Spleen (tissue), 11 donors: ENCODE data around the gene LAMC1. TPM values are rescaled to one million over a fixed set of nuclear protein-coding genes. Genes with fewer than 3 reads are reported as not detected.

ENCODE experiments used
- DNase-seq: peaks from one replicate; pipeline ENCODE4 v3.0.0-alpha.2; 2020
- H3K27ac ChIP-seq, 8 donors: fragments of 200-600 bp; sonication (generic) in 7 of 8; 1 replicate in 4 of 8; 2 replicates in 4 of 8; pipeline versions ENCODE4 v1.5.0 to v1.8.0; 2016 to 2021; ENCODE audit warnings: inconsistent platforms in 4 of 8, mild to moderate bottlenecking in 4 of 8, moderate library complexity in 1 of 8
- H3K27me3 ChIP-seq, 7 donors: fragments of 200-600 bp; sonication (generic) in 6 of 7; replicated peaks in 1 of 7; 1 replicate in 4 of 7; 2 replicates in 3 of 7; pipeline versions ENCODE4 v1.5.0 to v1.8.0; 2016 to 2021; ENCODE audit warnings: inconsistent platforms in 3 of 7, mild to moderate bottlenecking in 1 of 7
- H3K36me3 ChIP-seq, 6 donors: fragments of 200-600 bp; sonication (generic) in 5 of 6; 1 replicate in 4 of 6; 2 replicates in 2 of 6; pipeline versions ENCODE4 v1.5.0 to v1.8.0; 2016 to 2021; ENCODE audit warnings: inconsistent platforms in 2 of 6
- H3K4me1 ChIP-seq, 6 donors: fragments of 200-600 bp; sonication (generic) in 5 of 6; 1 replicate in 3 of 6; 2 replicates in 3 of 6; pipeline versions ENCODE4 v1.5.0 to v1.8.0; 2016 to 2021; ENCODE audit warnings: inconsistent platforms in 3 of 6
- H3K4me3 ChIP-seq, 8 donors: fragments of 200-600 bp; sonication (generic) in 7 of 8; 1 replicate in 4 of 8; 2 replicates in 4 of 8; pipeline versions ENCODE4 v1.5.0 to v1.8.0; 2016 to 2021; ENCODE audit warnings: inconsistent platforms in 4 of 8, mild to moderate bottlenecking in 4 of 8, moderate library complexity in 2 of 8
- H3K9me3 ChIP-seq, 8 donors: fragments of 200-600 bp; sonication (generic) in 7 of 8; 1 replicate in 4 of 8; 2 replicates in 4 of 8; pipeline versions ENCODE4 v1.5.0 to v1.8.0; 2016 to 2021; ENCODE audit warnings: inconsistent platforms in 4 of 8
- POLR2A ChIP-seq, 3 donors: fragments of 450-650 bp; IDR thresholded peaks; one replicate each; pipeline ENCODE4 v1.5.1; 2017; ENCODE audit warnings: antibody characterized with exemption in 3 of 3, mild to moderate bottlenecking in 1 of 3
- POLR2AphosphoS5 ChIP-seq, 3 donors: sonication (generic); formaldehyde crosslinking; IDR thresholded peaks; one replicate each; pipeline ENCODE4 v1.5.1; 2017; ENCODE audit warnings: antibody characterized with exemption in 3 of 3
- WGBS, 5 donors: extraction: QIAGEN DNeasy Blood & Tissue Kit in 3 of 5; methylation state at CpG; one replicate each; pipeline versions ENCODE4 v1.1.5 to v1.1.7; 2013 to 2018; 5-methylcytosine and 5-hydroxymethylcytosine counted together
- intact Hi-C: fragments of 100-400 bp; cut with DNase I; formaldehyde crosslinking; loops from one replicate; pipeline ENCODE4 v1.15.0; 2023; ENCODE audit warnings: low total_unique reads
- polyA plus RNA-seq, 3 donors: library from polyadenylated mRNA; stranded (reverse); fragments of 200-250 nt; gene quantifications; one replicate each; pipeline ENCODE4 v1.2.1, GENCODE V29; 2013
- total RNA-seq, 7 donors: library from RNA; depleted of rRNA in 3 of 7; stranded (reverse); fragments of >200 nt in 3 of 7; fragmentation: NEBNext Ultra II Directional in 4 of 7; extraction: Animal tissue kit (Norgen Biotek cat#: 25700) in 4 of 7; gene quantifications; one replicate each; pipeline versions ENCODE4 v1.1.0 to v1.2.1, GENCODE V29; 2016 to 2021
- TF ChIP-seq, protein P1 (sequence below), 11 experiments: fragments of 200-600 bp in 7 of 11; fragments of 450-650 bp in 4 of 11; sonication (generic) in 4 of 11; IDR thresholded peaks in 8 of 11; conservative IDR thresholded peaks in 3 of 11; 1 replicate in 7 of 11; 2 replicates in 4 of 11; pipeline versions ENCODE4 v1.4.0 to v1.8.0; 2016 to 2021; ENCODE audit warnings: antibody characterized with exemption in 11 of 11, inconsistent platforms in 4 of 11, mild to moderate bottlenecking in 1 of 11
- donor health status: healthy with polysubstance abuse.
- donor health status: DM: no; HTN: no; CAD: no; lungs with moderate emphysema.
- donor health status: DM: no; HTN: no; CAD: no.
- donor health status: Bipolar disorder and iron deficiency.
- donor health status: healthy.
- donor health status: DM: no; HTN: no; CAD: no.
- donor health status: DM: yes; HTN: yes; CAD: no.

Gene LAMC1
- total and polyA plus RNA-seq, 10 donors, result 2.7 to 38.5 (median 30.5) TPM

- TF ChIP-seq POLR2AphosphoS5 (IDR thresholded peaks at IDR 0.05), result no peak
- no peak for DNase-seq
- Histone ChIP-seq H3K27ac (no peak overlapping the region), H3K4me3 (no peak overlapping the region), H3K9me3 (no peaks in the 10 kb centered on the region), H3K27me3 (peaks cover 0 to 19% (median 0%) of the 10 kb centered on the region in 7 donors), H3K36me3 (no peaks in the 10 kb centered on the region), H3K4me1 (peaks cover 4 to 22% (median 11%) of the 10 kb centered on the region in 6 donors)
- WGBS, 5 donors, result 76 to 86% (median 81%) methylated on average over 4 of the region's 4 CpGs
- intact Hi-C loops, result no loop called here
Measured at GRCh38 chr1:183038333-183038866, 15.2 kb downstream of the LAMC1 start.

DNA sequence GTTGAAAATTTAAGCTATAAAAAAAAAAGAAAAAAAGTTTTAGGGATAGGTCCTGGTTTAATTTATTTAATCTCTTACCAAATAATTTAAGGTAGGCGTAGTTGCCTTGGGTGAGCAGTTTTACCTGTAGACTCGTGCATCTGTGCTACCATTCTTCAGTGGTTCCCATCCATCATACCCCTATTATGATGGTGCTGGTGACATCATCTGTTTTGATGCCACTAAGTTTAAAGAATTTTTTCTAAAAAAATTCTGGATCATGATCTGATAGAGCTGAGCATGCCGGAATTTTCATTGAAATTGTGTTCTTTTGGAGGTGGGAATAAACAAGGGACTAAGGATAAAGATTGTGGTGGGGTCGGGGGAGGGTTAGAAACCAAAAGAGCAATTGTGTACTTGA, 15.7 kb downstream of the LAMC1 start:
- Histone ChIP-seq H3K9me3 (no peaks in the 10 kb centered on the region), H3K4me1 (peaks cover 4 to 25% (median 11%) of the 10 kb centered on the region in 6 donors), H3K36me3 (no peaks in the 10 kb centered on the region), H3K27me3 (peaks cover 0 to 19% (median 0%) of the 10 kb centered on the region in 7 donors), H3K27ac (no peak overlapping the region), H3K4me3 (no peak overlapping the region)
- 88 to 96% (median 93%) methylated on average over 4 of the region's 4 CpGs for WGBS, 5 donors
- no peak for DNase-seq
- TF ChIP-seq, protein P1, sequence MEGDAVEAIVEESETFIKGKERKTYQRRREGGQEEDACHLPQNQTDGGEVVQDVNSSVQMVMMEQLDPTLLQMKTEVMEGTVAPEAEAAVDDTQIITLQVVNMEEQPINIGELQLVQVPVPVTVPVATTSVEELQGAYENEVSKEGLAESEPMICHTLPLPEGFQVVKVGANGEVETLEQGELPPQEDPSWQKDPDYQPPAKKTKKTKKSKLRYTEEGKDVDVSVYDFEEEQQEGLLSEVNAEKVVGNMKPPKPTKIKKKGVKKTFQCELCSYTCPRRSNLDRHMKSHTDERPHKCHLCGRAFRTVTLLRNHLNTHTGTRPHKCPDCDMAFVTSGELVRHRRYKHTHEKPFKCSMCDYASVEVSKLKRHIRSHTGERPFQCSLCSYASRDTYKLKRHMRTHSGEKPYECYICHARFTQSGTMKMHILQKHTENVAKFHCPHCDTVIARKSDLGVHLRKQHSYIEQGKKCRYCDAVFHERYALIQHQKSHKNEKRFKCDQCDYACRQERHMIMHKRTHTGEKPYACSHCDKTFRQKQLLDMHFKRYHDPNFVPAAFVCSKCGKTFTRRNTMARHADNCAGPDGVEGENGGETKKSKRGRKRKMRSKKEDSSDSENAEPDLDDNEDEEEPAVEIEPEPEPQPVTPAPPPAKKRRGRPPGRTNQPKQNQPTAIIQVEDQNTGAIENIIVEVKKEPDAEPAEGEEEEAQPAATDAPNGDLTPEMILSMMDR (IDR thresholded peaks at IDR 0.05 in 8 of 11, conservative IDR thresholded peaks at IDR 0.05 in 3 of 11), result no peak
- TF ChIP-seq POLR2A (IDR thresholded peaks at IDR 0.05) (no peak), POLR2AphosphoS5 (IDR thresholded peaks at IDR 0.05) (no peak)
- intact Hi-C loops, result no loop called here

DNA sequence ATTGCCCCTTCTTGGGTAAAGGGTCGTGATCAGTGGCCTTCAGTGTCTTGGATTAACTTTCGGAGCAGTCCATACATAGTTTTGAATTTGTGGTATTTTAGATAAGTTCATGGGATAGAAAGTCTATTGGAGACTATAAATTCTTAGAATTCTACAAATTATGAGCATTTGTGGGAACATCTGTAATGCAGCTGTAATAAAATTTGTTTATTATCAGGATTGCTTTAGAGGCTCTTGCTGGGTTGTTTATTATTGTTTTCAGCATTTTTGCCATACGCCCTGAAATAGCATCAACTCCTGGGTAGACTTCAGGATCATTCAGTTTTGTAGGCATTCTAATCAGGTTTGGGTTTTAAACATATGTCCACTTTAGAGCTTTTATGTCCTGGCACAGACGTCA, 16.1 kb downstream of the LAMC1 start:
- no peak overlapping the region for H3K4me3 ChIP-seq
- intact Hi-C loops, result no loop called here
- H3K4me1 ChIP-seq, result peaks cover 4 to 27% (median 11%) of the 10 kb centered on the region in 6 donors
- H3K27me3 ChIP-seq, result peaks cover 0 to 19% (median 0%) of the 10 kb centered on the region in 7 donors
- no peaks in the 10 kb centered on the region for H3K9me3 ChIP-seq
- TF ChIP-seq POLR2AphosphoS5 (IDR thresholded peaks at IDR 0.05) (no peak), POLR2A (IDR thresholded peaks at IDR 0.05) (no peak)
- TF ChIP-seq, protein P1 (IDR thresholded peaks at IDR 0.05 in 8 of 11, conservative IDR thresholded peaks at IDR 0.05 in 3 of 11), result no peak
- no peaks in the 10 kb centered on the region for H3K36me3 ChIP-seq
- whole genome bisulfite sequencing, 5 donors, result 82 to 92% (median 90%) methylated on average over 4 of the region's 4 CpGs
- no peak for DNase-seq
- no peak overlapping the region for H3K27ac ChIP-seq

DNA sequence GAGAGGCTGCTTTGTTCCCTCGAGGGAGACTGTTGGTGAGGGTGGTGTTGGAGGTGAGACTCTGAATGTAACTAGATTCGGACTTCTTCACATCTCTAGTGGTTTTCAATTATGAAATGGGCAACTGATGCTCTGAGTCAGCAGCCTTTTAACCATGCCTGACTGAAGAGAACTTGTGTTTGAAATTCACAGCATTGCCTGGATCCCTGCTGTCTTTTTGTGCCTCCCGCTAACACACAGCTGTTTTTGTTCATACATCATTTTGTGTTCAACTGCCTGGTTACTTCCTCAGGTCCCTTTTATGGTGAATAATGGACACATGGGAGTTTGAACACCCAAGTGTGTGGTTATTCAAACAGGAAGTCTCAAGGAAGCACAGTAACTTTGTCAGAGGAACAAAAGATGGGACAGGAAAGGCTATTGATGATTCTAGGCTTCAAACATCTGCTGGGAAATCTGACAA, 16.8 kb downstream of the LAMC1 start:
- Histone ChIP-seq H3K27ac (no peak overlapping the region), H3K27me3 (peaks cover 0 to 19% (median 0%) of the 10 kb centered on the region in 7 donors), H3K4me1 (peaks cover 4 to 31% (median 11%) of the 10 kb centered on the region in 6 donors), H3K36me3 (no peaks in the 10 kb centered on the region), H3K4me3 (no peak overlapping the region), H3K9me3 (no peaks in the 10 kb centered on the region)
- TF ChIP-seq POLR2A (IDR thresholded peaks at IDR 0.05) (no peak), POLR2AphosphoS5 (IDR thresholded peaks at IDR 0.05) (no peak)
- TF ChIP-seq, protein P1 (IDR thresholded peaks at IDR 0.05 in 8 of 11, conservative IDR thresholded peaks at IDR 0.05 in 3 of 11), result no peak
- intact Hi-C loops, result no loop called here
- no peak for DNase-seq
- 12 to 23% (median 18%) methylated on average over 3 of the region's 3 CpGs for WGBS, 5 donors
